ENCODE results near the gene DOK6. TPM values are rescaled to one million over a fixed set of nuclear protein-coding genes. Genes with fewer than 3 reads are reported as not detected.

The DOK6 gene
- total RNA-seq, 6 donors from 2014 or later, result 0.89 to 6.1 (median 1.9) TPM

GRCh38 chr18:69717586-69717985, 316.9 kb downstream of the DOK6 start:
- DNase-seq, result no peak
- WGBS, 2 donors, result 88 to 94% methylated on average over 2 of the region's 2 CpGs
- Histone ChIP-seq H3K36me3 (no peaks in the 10 kb centered on the region), H3K27me3 (no peaks in the 10 kb centered on the region), H3K4me1 (no peaks in the 10 kb centered on the region), H3K27ac (no peak overlapping the region), H3K4me3 (no peak overlapping the region), H3K9me3 (peaks cover 10 to 25% (median 18%) of the 10 kb centered on the region in 4 donors)
- TF ChIP-seq POLR2A (IDR thresholded peaks at IDR 0.05), result no peak
- TF ChIP-seq EP300 (IDR thresholded peaks at IDR 0.05), result no peak
- TF ChIP-seq, protein P1, sequence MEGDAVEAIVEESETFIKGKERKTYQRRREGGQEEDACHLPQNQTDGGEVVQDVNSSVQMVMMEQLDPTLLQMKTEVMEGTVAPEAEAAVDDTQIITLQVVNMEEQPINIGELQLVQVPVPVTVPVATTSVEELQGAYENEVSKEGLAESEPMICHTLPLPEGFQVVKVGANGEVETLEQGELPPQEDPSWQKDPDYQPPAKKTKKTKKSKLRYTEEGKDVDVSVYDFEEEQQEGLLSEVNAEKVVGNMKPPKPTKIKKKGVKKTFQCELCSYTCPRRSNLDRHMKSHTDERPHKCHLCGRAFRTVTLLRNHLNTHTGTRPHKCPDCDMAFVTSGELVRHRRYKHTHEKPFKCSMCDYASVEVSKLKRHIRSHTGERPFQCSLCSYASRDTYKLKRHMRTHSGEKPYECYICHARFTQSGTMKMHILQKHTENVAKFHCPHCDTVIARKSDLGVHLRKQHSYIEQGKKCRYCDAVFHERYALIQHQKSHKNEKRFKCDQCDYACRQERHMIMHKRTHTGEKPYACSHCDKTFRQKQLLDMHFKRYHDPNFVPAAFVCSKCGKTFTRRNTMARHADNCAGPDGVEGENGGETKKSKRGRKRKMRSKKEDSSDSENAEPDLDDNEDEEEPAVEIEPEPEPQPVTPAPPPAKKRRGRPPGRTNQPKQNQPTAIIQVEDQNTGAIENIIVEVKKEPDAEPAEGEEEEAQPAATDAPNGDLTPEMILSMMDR (IDR thresholded peaks at IDR 0.05), result no peak
- no peak for TF ChIP-seq POLR2AphosphoS5 (IDR thresholded peaks at IDR 0.05)
- no peak for ATAC-seq (ENCODE audit: low FRiP score in 2 of 2)

- Histone ChIP-seq H3K27me3 (no peaks in the 10 kb centered on the region), H3K27ac (no peak overlapping the region), H3K36me3 (no peaks in the 10 kb centered on the region), H3K9me3 (peaks cover 10 to 25% (median 18%) of the 10 kb centered on the region in 4 donors), H3K4me3 (no peak overlapping the region), H3K4me1 (peaks cover 0 to 3% (median 0%) of the 10 kb centered on the region in 4 donors)
- ATAC-seq (ENCODE audit: low FRiP score in 2 of 2) (no peak), DNase-seq (no peak)
- 76 to 80% methylated on average over 1 of the region's 1 CpG for WGBS, 2 donors
- TF ChIP-seq, protein P1 (IDR thresholded peaks at IDR 0.05), result no peak
- TF ChIP-seq POLR2AphosphoS5 (IDR thresholded peaks at IDR 0.05), result no peak
- TF ChIP-seq EP300 (IDR thresholded peaks at IDR 0.05), result no peak
- no peak for TF ChIP-seq POLR2A (IDR thresholded peaks at IDR 0.05)
Measured at GRCh38 chr18:69718912-69719547, 318.3 kb downstream of the DOK6 start.

GRCh38 chr18:69720422-69720821, 319.7 kb downstream of the DOK6 start:
- no peak overlapping the region for H3K27ac ChIP-seq
- H3K27me3 ChIP-seq, result no peaks in the 10 kb centered on the region
- WGBS, 2 donors, result 67 to 74% methylated on average over 4 of the region's 4 CpGs
- peaks cover 10 to 25% (median 18%) of the 10 kb centered on the region in 4 donors for H3K9me3 ChIP-seq
- H3K4me1 ChIP-seq, result peaks cover 0 to 3% (median 0%) of the 10 kb centered on the region in 4 donors
- TF ChIP-seq POLR2A (IDR thresholded peaks at IDR 0.05), result no peak
- TF ChIP-seq, protein P1 (IDR thresholded peaks at IDR 0.05), result no peak
- TF ChIP-seq EP300 (IDR thresholded peaks at IDR 0.05), result no peak
- TF ChIP-seq POLR2AphosphoS5 (IDR thresholded peaks at IDR 0.05), result no peak
- no peak for DNase-seq
- H3K4me3 ChIP-seq, result no peak overlapping the region
- no peak for ATAC-seq (ENCODE audit: low FRiP score in 2 of 2)
- no peaks in the 10 kb centered on the region for H3K36me3 ChIP-seq

- Histone ChIP-seq H3K27me3 (no peaks in the 10 kb centered on the region), H3K4me3 (no peak overlapping the region), H3K4me1 (peaks cover 0 to 3% (median 0%) of the 10 kb centered on the region in 4 donors), H3K36me3 (no peaks in the 10 kb centered on the region), H3K9me3 (peaks cover 9 to 13% (median 12%) of the 10 kb centered on the region in 4 donors), H3K27ac (no peak overlapping the region)
- ATAC-seq (ENCODE audit: low FRiP score in 2 of 2) (no peak), DNase-seq (no peak)
- TF ChIP-seq POLR2AphosphoS5 (IDR thresholded peaks at IDR 0.05), result no peak
- TF ChIP-seq, protein P1 (IDR thresholded peaks at IDR 0.05), result no peak
- no peak for TF ChIP-seq EP300 (IDR thresholded peaks at IDR 0.05)
- TF ChIP-seq POLR2A (IDR thresholded peaks at IDR 0.05), result no peak
- 50 to 60% methylated on average over 3 of the region's 3 CpGs for WGBS, 2 donors
Measured at GRCh38 chr18:69723434-69723833, 322.7 kb downstream of the DOK6 start.

DNA sequence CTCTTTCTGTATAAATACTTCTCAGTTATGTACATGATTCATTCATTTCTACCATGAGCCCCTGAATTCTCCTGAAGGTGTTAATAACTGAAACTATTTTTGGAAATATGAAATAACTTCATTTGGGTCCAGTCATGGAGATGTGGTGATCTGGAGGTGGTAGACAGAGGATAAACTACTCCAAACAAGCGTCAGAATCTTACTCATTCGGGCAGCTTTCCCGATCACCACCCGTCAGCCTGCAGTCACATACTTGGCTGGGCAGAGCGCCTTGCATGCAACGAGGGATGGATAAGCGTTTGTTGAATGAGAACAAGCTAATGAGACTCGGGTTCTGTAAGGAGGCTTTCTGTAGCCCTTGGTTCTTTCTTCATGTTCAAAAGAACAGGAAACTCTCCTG, 324.3 kb downstream of the DOK6 start:
- H3K4me1 ChIP-seq, result peaks cover 0 to 3% (median 0%) of the 10 kb centered on the region in 4 donors
- no peaks in the 10 kb centered on the region for H3K9me3 ChIP-seq
- H3K4me3 ChIP-seq, result no peak overlapping the region
- WGBS, 2 donors, result 93 to 97% methylated on average over 8 of the region's 8 CpGs
- DNase-seq, result no peak
- TF ChIP-seq, protein P1 (IDR thresholded peaks at IDR 0.05), result no peak
- no peak for TF ChIP-seq EP300 (IDR thresholded peaks at IDR 0.05)
- TF ChIP-seq POLR2AphosphoS5 (IDR thresholded peaks at IDR 0.05), result no peak
- no peak for TF ChIP-seq POLR2A (IDR thresholded peaks at IDR 0.05)
- ATAC-seq (ENCODE audit: low FRiP score in 2 of 2), result no peak
- no peak overlapping the region for H3K27ac ChIP-seq
- H3K36me3 ChIP-seq, result no peaks in the 10 kb centered on the region
- no peaks in the 10 kb centered on the region for H3K27me3 ChIP-seq
